HepG2 (cell line): ENCODE results near the gene MYO7B. TPM values are rescaled to one million over a fixed set of nuclear protein-coding genes. Genes with fewer than 3 reads are reported as not detected.

ENCODE experiments used
- AFF4 ChIP-seq: sonication (generic); formaldehyde crosslinking; IDR thresholded peaks from 2 replicates; pipeline ENCODE4 v1.4.0; 2020; ENCODE audit warnings: missing genetic modification reagents
- AGO2 ChIP-seq: fragments of 200-400 bp; formaldehyde crosslinking; optimal IDR thresholded peaks from 2 replicates; pipeline ENCODE3; 2017; ENCODE audit warnings: mild to moderate bottlenecking, low read depth, low read length, moderate library complexity
- ARID3A ChIP-seq: IDR thresholded peaks from 2 replicates; pipeline ENCODE4 v1.6.1; 2012; ENCODE audit warnings: low read depth, low read length, improper control_type of control experiment
- ATF4 ChIP-seq, 2 experiments: fragments of 450-650 bp in 1 of 2; sonication (generic) in 1 of 2; formaldehyde crosslinking; IDR thresholded peaks; 2 replicates each; pipeline versions ENCODE4 v1.5.0 to v1.8.0; 2020 to 2022; ENCODE audit warnings: mild to moderate bottlenecking in 1 of 2, missing genetic modification reagents in 1 of 2
- BCL6 ChIP-seq: IDR thresholded peaks from 2 replicates; pipeline ENCODE4 v1.6.1; 2016; ENCODE audit warnings: missing genetic modification reagents, missing compliant biosample characterization
- HNF4A ChIP-seq: sonication (generic); formaldehyde crosslinking; IDR thresholded peaks from 2 replicates; pipeline ENCODE4 v1.4.0; 2020; ENCODE audit warnings: missing genetic modification reagents
- HNRNPUL1 ChIP-seq: fragments of 200-400 bp; formaldehyde crosslinking; IDR thresholded peaks from 2 replicates; pipeline ENCODE4 v1.6.1; 2017; ENCODE audit warnings: low read depth, mild to moderate bottlenecking, low read length, moderate library complexity
- JUN ChIP-seq: sonication (generic); formaldehyde crosslinking; IDR thresholded peaks from 2 replicates; pipeline ENCODE4 v1.4.0; 2020; ENCODE audit warnings: mild to moderate bottlenecking, missing genetic modification reagents
- PRDM4 ChIP-seq: sonication (generic); formaldehyde crosslinking; IDR thresholded peaks from 2 replicates; pipeline ENCODE4 v1.9.0; 2021; ENCODE audit warnings: missing genetic modification reagents, borderline replicate concordance
- SALL1 ChIP-seq: sonication (generic); formaldehyde crosslinking; IDR thresholded peaks from 2 replicates; pipeline ENCODE4 v1.8.0; 2022; ENCODE audit warnings: mild to moderate bottlenecking, missing genetic modification reagents
- SAP130 ChIP-seq: IDR thresholded peaks from 2 replicates; pipeline ENCODE4 v1.6.1; 2016; ENCODE audit warnings: low read depth
- SP5 ChIP-seq: IDR thresholded peaks from 2 replicates; pipeline ENCODE4 v1.6.1; 2016; ENCODE audit warnings: low read depth, borderline replicate concordance
- TCF7 ChIP-seq: sonication (generic); IDR thresholded peaks from 2 replicates; pipeline ENCODE4 v1.6.1; 2016; ENCODE audit warnings: antibody characterized with exemption, low read depth
- ZBTB25 ChIP-seq: IDR thresholded peaks from 2 replicates; pipeline ENCODE4 v1.6.1; 2018; ENCODE audit warnings: missing genetic modification reagents
- ZBTB3 ChIP-seq: sonication (generic); formaldehyde crosslinking; IDR thresholded peaks from 2 replicates; pipeline ENCODE4 v1.4.0; 2020; ENCODE audit warnings: low read depth, mild to moderate bottlenecking, moderate library complexity, missing genetic modification reagents, borderline replicate concordance
- ZBTB7B ChIP-seq: sonication (generic); formaldehyde crosslinking; IDR thresholded peaks from 2 replicates; pipeline ENCODE4 v1.4.0; 2020; ENCODE audit warnings: missing genetic modification reagents
- ZNF121 ChIP-seq: sonication (generic); formaldehyde crosslinking; IDR thresholded peaks from 2 replicates; pipeline ENCODE4 v1.5.0; 2020; ENCODE audit warnings: mild to moderate bottlenecking, missing genetic modification reagents
- ZNF230 ChIP-seq: sonication (generic); formaldehyde crosslinking; IDR thresholded peaks from 2 replicates; pipeline ENCODE4 v1.4.0; 2020; ENCODE audit warnings: mild to moderate bottlenecking, missing genetic modification reagents
- ZNF44 ChIP-seq: sonication (generic); formaldehyde crosslinking; IDR thresholded peaks from 2 replicates; pipeline ENCODE4 v1.5.1; 2020; ENCODE audit warnings: mild to moderate bottlenecking, missing genetic modification reagents
- ZNF644 ChIP-seq: IDR thresholded peaks from 2 replicates; pipeline ENCODE4 v1.6.1; 2016; ENCODE audit warnings: low read depth
- ZSCAN20 ChIP-seq: sonication (generic); formaldehyde crosslinking; IDR thresholded peaks from 2 replicates; pipeline ENCODE4 v1.4.0; 2020; ENCODE audit warnings: missing genetic modification reagents, mild to moderate bottlenecking, borderline replicate concordance
- polyA plus RNA-seq, 8 experiments: library from polyadenylated mRNA; depleted of rRNA in 3 of 8; stranded (reverse) in 7 of 8; unstranded in 1 of 8; fragments of >200 nt; fragmentation: Illumina TruSeq in 4 of 8; extraction: Trizol in 4 of 8; gene quantifications; 2 replicates each; pipeline versions ENCODE4 v1.2.1 to v1.2.3, GENCODE V29; 2011 to 2016; ENCODE audit warnings: low read depth in 4 of 8, missing spikeins in 1 of 8, mixed read lengths in 1 of 8; ENCODE audit not compliant: insufficient read depth in 1 of 8
- total RNA-seq, 5 experiments: library from RNA; depleted of rRNA; stranded (reverse); fragments of >200 nt; fragmentation: Illumina TruSeq; extraction: Trizol; gene quantifications; 2 replicates each; pipeline ENCODE4 v1.2.3, GENCODE V29; 2016; ENCODE audit warnings: low read depth in 1 of 5

MYO7B gene
- total and polyA plus RNA-seq, 2 of the 13 experiments (the other 11 are each of a cell fraction or from before 2014, with no cell fraction given) = not detected

GRCh38 chr2:127511090-127511695 lies 24.3 kb upstream of the MYO7B start (continued):
- no peak for TF ChIP-seq AFF4 (CRISPR knock-in tag)
- 0 out of 2 replicates have a peak, but pooled peaks have one; percentile 25 for TF ChIP-seq BCL6 (CRISPR knock-in tag)
- no peak for TF ChIP-seq HNRNPUL1
- no peak for TF ChIP-seq ZBTB25 (CRISPR knock-in tag)
- TF ChIP-seq ZBTB7B (CRISPR knock-in tag) = no peak
- TF ChIP-seq SALL1 = peak; percentile 31; the same call in 1 of the 2 replicates
- TF ChIP-seq ZNF121 (CRISPR knock-in tag) = no peak
- no peak for TF ChIP-seq ZBTB3 (CRISPR knock-in tag)
- no peak for TF ChIP-seq SP5 (CRISPR knock-in tag)
- peak; percentile 49; the same call in 1 of the 2 replicates for TF ChIP-seq ZNF44 (CRISPR knock-in tag)
- TF ChIP-seq HNF4A = peak; percentile 73
- TF ChIP-seq SAP130 (CRISPR knock-in tag) = peak; percentile 56; the same call in 1 of the 2 replicates
- 0 out of 2 replicates have a peak, but pooled peaks have one; percentile 15 for TF ChIP-seq ZNF644 (CRISPR knock-in tag)
- no peak for TF ChIP-seq PRDM4
- peak; percentile 68 for TF ChIP-seq TCF7
- no peak for TF ChIP-seq AGO2
- no peak for TF ChIP-seq ZNF230 (CRISPR knock-in tag)
- TF ChIP-seq ATF4 (CRISPR knock-in tag; IDR thresholded peaks at IDR 0.05) = no peak
- peak; percentile 3; the same call in 1 of the 2 replicates for TF ChIP-seq JUN (CRISPR knock-in tag)
- peak; percentile 95 for TF ChIP-seq ARID3A
- TF ChIP-seq ZSCAN20 (CRISPR knock-in tag) = no peak
